Hematopoietic multipotent progenitor cell treated with erythropoietin and hydrocortisone succinate and interleukin-3 and kit ligand, for 17 days (in vitro differentiated cells): ENCODE measurements around the gene ECE1.
A peak's percentile ranks its signal among the peaks of the same experiment; 100 is the strongest.
"Not testable (repeated sequence)": the region's sequence is repeated elsewhere in the genome, so short reads cannot be mapped to it uniquely, and the experiment has no call there.

Source experiments
- DNase-seq: peaks from one replicate; pipeline ENCODE4 v3.0.0-alpha.2; 2015; ENCODE audit warnings: low spot score

The ECE1 gene

DNA sequence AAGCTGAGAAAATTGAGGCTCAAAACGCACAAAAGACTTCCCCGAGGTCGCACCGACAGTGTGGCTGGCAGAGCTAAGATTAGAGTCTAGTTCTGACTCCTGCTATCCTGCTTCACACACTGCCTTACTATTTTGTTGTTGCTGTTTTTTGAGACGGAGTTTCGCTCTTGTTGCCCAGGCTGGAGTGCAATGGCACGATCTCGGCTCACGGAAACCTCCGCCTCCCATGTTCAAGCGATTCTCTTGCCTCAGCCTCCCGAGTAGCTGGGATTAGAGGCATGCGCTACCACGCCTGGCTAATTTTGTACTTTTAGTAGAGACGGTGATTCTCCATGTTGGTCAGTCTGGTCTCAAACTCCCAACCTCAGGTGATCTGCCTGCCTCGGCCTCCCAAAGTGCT, 112.0 kb downstream of the ECE1 start:
- not testable (repeated sequence) for DNase-seq

DNA sequence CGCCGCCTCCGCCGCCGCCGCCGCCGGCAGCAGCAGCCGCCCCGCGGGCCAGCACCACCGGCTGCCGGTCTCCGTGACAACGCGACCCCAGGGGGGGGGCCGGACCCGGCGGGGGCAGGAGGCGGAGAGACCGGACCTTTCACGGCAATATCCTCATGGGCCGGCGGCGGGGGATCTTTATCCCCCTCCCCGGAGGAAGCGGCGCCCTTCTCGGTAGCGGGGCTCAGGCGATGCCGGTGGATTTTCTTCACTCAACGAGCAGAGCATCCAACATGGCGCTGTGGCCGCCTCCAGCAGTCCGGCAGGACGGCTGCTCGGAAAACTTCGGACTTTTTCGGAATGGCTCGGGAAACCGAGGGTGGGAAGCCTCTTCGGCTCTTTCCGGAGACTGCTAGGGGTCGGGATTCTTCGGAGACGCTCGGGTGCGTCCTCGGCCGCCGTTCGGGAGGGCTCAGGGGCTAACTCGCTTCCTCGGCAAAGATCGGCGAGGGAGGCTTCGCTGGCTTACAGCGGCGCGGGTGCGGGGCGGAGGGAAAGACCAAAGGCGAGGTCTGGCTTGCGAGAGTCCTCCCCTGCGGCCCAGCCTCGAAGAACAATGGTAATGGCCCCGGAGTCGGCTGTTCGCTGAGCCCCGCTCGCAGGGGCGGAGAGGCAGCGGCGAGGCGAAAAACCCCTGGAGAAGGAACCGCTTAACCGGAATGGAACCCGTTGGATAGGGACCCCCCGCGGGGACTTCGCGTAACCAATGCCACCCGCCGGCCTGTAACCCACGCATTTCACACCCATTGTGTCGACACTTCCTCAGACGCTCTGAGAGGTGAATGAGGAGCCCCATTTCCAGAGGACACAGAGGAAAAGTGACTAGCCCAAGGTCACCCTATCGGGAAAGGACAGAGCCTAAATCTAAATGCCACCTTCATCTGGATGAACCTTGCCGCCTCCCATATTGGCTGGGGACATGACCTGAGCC, 113.4 kb downstream of the ECE1 start, which contains the start of gene EIF4G3:
Gene EIF4G3, minus strand, starts transcription at position 312 of the 970 bp plus-strand sequence. CDS start 174,155 bp downstream, outside the sequence.
- peak; percentile 93 for DNase-seq

DNA sequence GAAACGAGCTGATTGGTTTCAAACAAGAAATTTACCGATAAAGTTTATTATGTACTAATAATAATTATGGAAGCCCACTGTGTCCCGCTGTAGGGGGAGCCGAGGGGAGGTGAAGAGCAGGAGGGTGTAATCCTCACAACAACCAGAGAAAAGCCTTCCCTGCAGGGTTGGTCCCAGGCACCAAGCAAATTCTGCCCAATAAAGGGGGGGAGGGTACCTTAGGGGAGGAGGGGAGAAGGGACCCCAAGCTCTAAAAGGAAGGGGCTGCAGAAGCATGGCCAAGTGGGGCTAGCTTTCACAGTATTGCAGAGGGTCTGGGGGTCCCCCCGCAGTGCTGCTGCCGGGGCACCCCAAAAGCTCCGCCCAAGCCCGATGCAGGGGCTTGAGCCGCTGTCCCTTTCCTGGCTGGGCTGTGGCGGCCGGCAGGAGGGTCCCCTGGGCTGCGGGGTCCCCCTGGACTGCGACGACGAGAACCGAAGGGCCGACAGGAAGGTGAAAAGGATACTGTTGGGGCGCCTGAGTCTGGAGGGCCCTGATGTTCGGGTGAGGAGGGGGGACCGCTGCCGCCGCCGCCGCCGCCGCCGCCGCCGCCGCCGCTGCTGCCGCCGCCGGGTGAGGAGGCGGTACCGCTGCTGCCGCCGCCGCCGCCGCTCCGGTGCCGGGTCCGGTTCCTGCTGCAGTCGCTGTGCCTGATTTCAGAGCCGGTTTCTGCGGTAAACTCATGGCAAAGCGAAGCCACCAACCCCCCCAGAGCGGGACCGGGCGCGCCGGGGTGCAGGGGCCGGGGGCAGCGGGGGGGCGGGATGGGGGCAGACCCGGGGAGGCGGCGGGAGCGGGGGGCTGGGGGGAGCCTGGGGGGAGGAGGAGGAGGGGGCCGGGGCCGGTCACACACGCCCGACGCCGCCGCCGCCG, 114.3 kb downstream of the ECE1 start:
- no peak for DNase-seq

DNA sequence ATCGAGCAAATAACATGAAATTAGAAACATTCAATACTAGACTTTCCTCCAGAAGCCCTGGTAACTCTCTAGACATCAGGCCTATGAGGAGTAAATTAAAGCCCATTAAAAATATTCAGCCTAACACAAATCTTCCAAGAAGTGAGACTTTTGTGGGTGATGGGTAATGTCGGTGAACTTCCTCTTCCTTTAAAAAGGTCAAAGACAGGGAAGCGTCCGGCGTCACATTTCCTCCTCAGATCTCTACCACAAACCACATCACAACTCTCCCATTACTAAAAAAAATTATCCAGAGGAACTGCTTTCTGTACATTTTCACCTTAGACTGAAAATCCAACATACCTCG, 115.0 kb downstream of the ECE1 start:
- DNase-seq, result no peak

DNA sequence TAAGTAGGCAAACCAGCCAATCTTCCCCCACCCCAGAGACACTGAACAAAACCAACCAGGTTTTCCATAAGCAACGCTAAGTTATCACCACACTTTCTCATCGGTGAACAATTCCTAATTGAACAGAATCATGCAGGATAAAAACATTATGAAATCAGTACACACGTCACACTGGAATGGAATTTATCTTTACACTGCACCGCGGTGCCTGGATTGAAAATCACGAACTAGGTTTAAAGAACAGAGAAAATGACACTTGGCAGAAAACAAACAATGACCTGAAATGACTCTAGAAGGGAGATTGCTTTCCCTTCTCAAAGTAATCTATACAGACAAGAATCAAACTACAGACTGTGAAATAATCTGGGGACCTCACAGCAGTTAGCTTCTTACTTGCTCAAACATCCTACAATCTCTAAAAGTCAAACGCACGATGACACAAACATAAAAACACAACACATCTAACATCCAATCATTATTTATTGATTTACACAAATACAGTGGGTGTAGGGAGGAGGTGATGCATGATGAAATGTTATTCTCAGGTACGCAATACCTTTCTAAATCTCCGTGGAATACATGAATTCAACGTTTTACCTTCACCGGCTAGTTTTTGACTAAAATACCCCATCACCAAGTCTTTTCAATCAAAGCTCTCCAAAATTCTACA, 115.5 kb downstream of the ECE1 start:
- no peak for DNase-seq

DNA sequence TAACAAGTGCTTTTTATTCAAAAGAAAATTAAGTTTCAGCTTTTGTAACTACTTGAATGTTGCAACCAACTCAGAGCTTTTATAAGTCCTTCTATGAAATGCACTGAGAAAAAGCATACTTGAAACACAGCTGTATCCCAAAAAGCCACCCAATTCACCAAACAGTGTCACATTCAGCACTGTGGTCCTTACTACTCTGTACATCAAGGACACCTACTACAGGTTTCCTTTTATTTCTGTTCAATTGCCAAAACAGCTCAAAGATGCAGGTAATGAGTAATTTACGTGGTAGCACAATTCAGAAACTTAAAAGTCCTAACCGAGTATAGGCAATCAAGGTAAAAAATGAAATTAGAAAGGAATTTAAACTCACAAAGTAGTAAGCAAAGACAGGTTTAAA, 116.0 kb downstream of the ECE1 start:
- no peak for DNase-seq

DNA sequence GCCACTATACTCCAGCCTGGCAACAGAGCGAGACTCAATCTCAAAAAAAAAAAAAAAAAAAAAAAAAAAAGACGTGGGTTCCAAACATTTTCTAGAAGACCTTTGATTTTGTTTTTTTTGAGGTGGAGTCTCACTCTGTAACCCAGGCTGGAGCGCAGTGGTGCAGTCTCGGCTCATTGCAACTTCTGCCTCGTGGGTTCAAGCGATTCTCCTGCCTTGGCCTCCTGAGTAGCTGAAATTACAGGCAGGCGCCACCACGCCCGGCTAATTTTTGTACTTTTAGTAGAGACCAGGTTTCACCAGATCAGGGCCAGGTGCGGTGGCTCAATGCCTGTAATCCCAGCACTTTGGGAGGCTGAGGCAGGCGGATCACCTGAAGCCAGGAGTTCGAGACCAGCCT, 117.2 kb downstream of the ECE1 start:
- DNase-seq, result not testable (repeated sequence)

DNA sequence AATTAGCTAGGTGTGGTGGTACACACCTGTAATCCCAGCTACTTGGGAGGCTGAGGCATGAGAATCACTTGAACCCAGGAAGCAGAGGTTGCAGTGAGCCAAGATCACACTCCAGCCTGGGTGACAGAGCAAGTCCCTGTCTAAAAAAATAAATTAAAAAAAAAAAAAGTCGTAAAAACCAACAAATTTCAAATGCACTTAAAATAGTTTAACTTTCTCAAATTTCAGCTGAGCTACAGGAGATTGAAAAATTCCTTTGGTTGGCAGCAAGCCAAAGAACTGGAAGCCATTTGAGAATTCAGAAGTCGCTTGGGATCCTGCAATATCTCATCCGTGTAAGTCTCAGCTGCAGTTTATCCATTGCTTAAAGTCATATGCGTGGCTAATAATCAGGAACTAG, 119.4 kb downstream of the ECE1 start:
- not testable (repeated sequence) for DNase-seq

DNA sequence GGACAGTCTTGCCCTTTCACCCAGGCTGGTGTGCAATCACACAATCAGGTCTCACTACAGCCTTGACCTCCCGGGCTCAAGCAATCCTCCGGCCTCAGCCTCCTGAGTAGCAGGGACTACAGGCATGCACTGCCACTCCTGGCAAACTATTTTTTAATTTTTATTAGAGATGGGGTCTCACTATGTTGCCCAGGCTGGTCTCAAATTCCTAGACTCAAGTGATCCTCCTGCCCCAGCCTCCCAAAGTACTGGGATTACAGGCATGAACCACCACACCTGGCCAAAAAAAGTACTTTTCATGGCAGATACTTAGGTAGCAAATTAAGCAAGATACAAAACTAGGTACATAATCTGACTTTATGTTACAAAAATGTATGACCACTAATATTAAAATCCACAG, 121.8 kb downstream of the ECE1 start:
- no peak for DNase-seq
